ENCODE measurements around the gene PCBD2. TPM values are rescaled to one million over a fixed set of nuclear protein-coding genes. Genes with fewer than 3 reads are reported as not detected.

Gene PCBD2
- total and polyA plus RNA-seq, 2 experiments from 2014 or later = 5.8 to 10.1 TPM

DNA sequence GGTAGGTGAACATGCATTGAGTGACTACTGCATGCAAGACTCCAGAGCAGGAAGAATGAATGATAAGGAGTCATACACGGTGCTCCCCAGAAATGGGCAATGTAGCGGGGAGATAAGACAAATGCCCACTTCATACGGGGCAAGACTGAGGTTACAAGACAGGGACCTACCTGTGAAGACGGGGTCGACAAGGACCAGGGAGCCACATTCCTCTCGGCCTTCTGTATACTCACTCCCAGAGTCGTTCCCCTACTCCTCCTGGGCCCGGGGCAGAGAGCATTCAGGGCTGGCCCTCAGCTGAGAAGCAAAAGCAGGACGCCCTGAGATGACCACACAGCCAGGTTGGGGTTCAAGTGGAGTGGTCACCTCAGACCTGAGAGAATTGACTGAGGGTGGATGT lies 102.4 kb downstream of the PCBD2 start:
- no peaks in the 10 kb centered on the region for H3K9me3 ChIP-seq (ENCODE audit: low read depth)
- H3K36me3 ChIP-seq (ENCODE audit: low read depth) = no peaks in the 10 kb centered on the region
- no peaks in the 10 kb centered on the region for H3K79me2 ChIP-seq (ENCODE audit: insufficient read depth)
- TF ChIP-seq EZH2 (IDR thresholded peaks at IDR 0.05; ENCODE audit: insufficient read depth, poor library complexity, severe bottlenecking) (no peak), EZH2phosphoT487 (IDR thresholded peaks at IDR 0.05; ENCODE audit: insufficient read depth, low read depth) (no peak)
- no peaks in the 10 kb centered on the region; the same call in 1 of the 2 replicates for H3K27me3 ChIP-seq (replicated peaks; ENCODE audit: insufficient read depth)
- no peak overlapping the region for H3K4me3 ChIP-seq
- H2AFZ ChIP-seq = no peak overlapping the region
- no peak overlapping the region for H3K4me2 ChIP-seq (ENCODE audit: unreplicated experiment)
- no peak for DNase-seq
- H4K20me1 ChIP-seq (ENCODE audit: insufficient read depth) = no peaks in the 10 kb centered on the region
- WGBS, 2 experiments (ENCODE audit: low coverage in 1 of 2, low lambda C conversion rate in 2 of 2, missing lambda C conversion rate in 2 of 2) = 72% methylated on average over 9 of the region's 9 CpGs
- no peak overlapping the region for H3K27ac ChIP-seq
- no peak overlapping the region for H3K9ac ChIP-seq
- no peaks in the 10 kb centered on the region for H3K9me2 ChIP-seq (ENCODE audit: insufficient read depth)
- in situ Hi-C loops (cut with MboI) = no loop called here
- H3F3A ChIP-seq (ENCODE audit: insufficient read depth) = no peaks in the 10 kb centered on the region
- H3K4me1 ChIP-seq (ENCODE audit: insufficient read depth) = no peaks in the 10 kb centered on the region

GRCh38 chr5:135007749-135008363 lies 102.9 kb downstream of the PCBD2 start:
- TF ChIP-seq EZH2phosphoT487 (IDR thresholded peaks at IDR 0.05; ENCODE audit: insufficient read depth, low read depth) (no peak), EZH2 (IDR thresholded peaks at IDR 0.05; ENCODE audit: insufficient read depth, poor library complexity, severe bottlenecking) (no peak)
- H3K27ac ChIP-seq = no peak overlapping the region
- 64 to 79% methylated on average over 10 to 11 of the region's 11 CpGs for WGBS, 2 experiments (ENCODE audit: low coverage in 1 of 2, low lambda C conversion rate in 2 of 2, missing lambda C conversion rate in 2 of 2)
- no peak overlapping the region for H3K9ac ChIP-seq
- H3K27me3 ChIP-seq (replicated peaks; ENCODE audit: insufficient read depth) = no peaks in the 10 kb centered on the region; the same call in 1 of the 2 replicates
- no peak overlapping the region for H3K4me3 ChIP-seq
- no peak overlapping the region for H3K4me2 ChIP-seq (ENCODE audit: unreplicated experiment)
- no peaks in the 10 kb centered on the region for H4K20me1 ChIP-seq (ENCODE audit: insufficient read depth)
- no peaks in the 10 kb centered on the region for H3K9me2 ChIP-seq (ENCODE audit: insufficient read depth)
- no peaks in the 10 kb centered on the region for H3F3A ChIP-seq (ENCODE audit: insufficient read depth)
- in situ Hi-C loops (cut with MboI) = no loop called here
- H3K4me1 ChIP-seq (ENCODE audit: insufficient read depth) = no peaks in the 10 kb centered on the region
- no peaks in the 10 kb centered on the region for H3K9me3 ChIP-seq (ENCODE audit: low read depth)
- no peaks in the 10 kb centered on the region for H3K36me3 ChIP-seq (ENCODE audit: low read depth)
- H3K79me2 ChIP-seq (ENCODE audit: insufficient read depth) = no peaks in the 10 kb centered on the region
- no peak overlapping the region for H2AFZ ChIP-seq
- DNase-seq = no peak

GRCh38 chr5:135008556-135008955 lies 103.6 kb downstream of the PCBD2 start:
- 74% methylated on average over 8 of the region's 8 CpGs for WGBS, 2 experiments (ENCODE audit: low coverage in 1 of 2, low lambda C conversion rate in 2 of 2, missing lambda C conversion rate in 2 of 2)
- in situ Hi-C loops (cut with MboI) = no loop called here

GRCh38 chr5:135008981-135009735 lies 104.2 kb downstream of the PCBD2 start:
- Histone ChIP-seq H3K9ac (no peak overlapping the region), H3K4me2 (ENCODE audit: unreplicated experiment) (no peak overlapping the region), H3K4me1 (ENCODE audit: insufficient read depth) (no peaks in the 10 kb centered on the region), H3K36me3 (ENCODE audit: low read depth) (no peaks in the 10 kb centered on the region), H2AFZ (no peak overlapping the region), H3K27me3 (replicated peaks; ENCODE audit: insufficient read depth) (no peaks in the 10 kb centered on the region; the same call in 1 of the 2 replicates), H3K9me3 (ENCODE audit: low read depth) (no peaks in the 10 kb centered on the region), H4K20me1 (ENCODE audit: insufficient read depth) (no peaks in the 10 kb centered on the region), H3F3A (ENCODE audit: insufficient read depth) (no peaks in the 10 kb centered on the region), H3K4me3 (no peak overlapping the region), H3K79me2 (ENCODE audit: insufficient read depth) (no peaks in the 10 kb centered on the region), H3K27ac (no peak overlapping the region), H3K9me2 (ENCODE audit: insufficient read depth) (no peaks in the 10 kb centered on the region)
- DNase-seq = no peak
- WGBS, 2 experiments (ENCODE audit: low coverage in 1 of 2, low lambda C conversion rate in 2 of 2, missing lambda C conversion rate in 2 of 2) = 65 to 71% methylated on average over 12 of the region's 13 CpGs
- in situ Hi-C loops (cut with MboI) = no loop called here
- TF ChIP-seq EZH2 (IDR thresholded peaks at IDR 0.05; ENCODE audit: insufficient read depth, poor library complexity, severe bottlenecking) (no peak), EZH2phosphoT487 (IDR thresholded peaks at IDR 0.05; ENCODE audit: insufficient read depth, low read depth) (no peak)

More at GRCh38 chr5:135008556-135008955, 103.6 kb downstream of the PCBD2 start:
- Histone ChIP-seq H3K79me2 (ENCODE audit: insufficient read depth) (no peaks in the 10 kb centered on the region), H3K27ac (no peak overlapping the region), H4K20me1 (ENCODE audit: insufficient read depth) (no peaks in the 10 kb centered on the region), H3K4me3 (no peak overlapping the region), H3K4me1 (ENCODE audit: insufficient read depth) (no peaks in the 10 kb centered on the region), H3K27me3 (replicated peaks; ENCODE audit: insufficient read depth) (no peaks in the 10 kb centered on the region; the same call in 1 of the 2 replicates), H3K4me2 (ENCODE audit: unreplicated experiment) (no peak overlapping the region), H2AFZ (no peak overlapping the region), H3F3A (ENCODE audit: insufficient read depth) (no peaks in the 10 kb centered on the region), H3K9me2 (ENCODE audit: insufficient read depth) (no peaks in the 10 kb centered on the region), H3K9ac (no peak overlapping the region), H3K9me3 (ENCODE audit: low read depth) (no peaks in the 10 kb centered on the region), H3K36me3 (ENCODE audit: low read depth) (no peaks in the 10 kb centered on the region)
- TF ChIP-seq EZH2phosphoT487 (IDR thresholded peaks at IDR 0.05; ENCODE audit: insufficient read depth, low read depth) (no peak), EZH2 (IDR thresholded peaks at IDR 0.05; ENCODE audit: insufficient read depth, poor library complexity, severe bottlenecking) (no peak)
- DNase-seq = no peak
